Choroid plexus epithelial cell (primary cell): ENCODE data around the gene INPP5E.

Source experiments
- DNase-seq: peaks from one replicate; pipeline ENCODE4 v3.0.0-alpha.2; 2010; ENCODE audit warnings: low read depth
- H3K4me3 ChIP-seq: 2 replicates; pipeline ENCODE4 v1.5.1; 2011; ENCODE audit warnings: low read depth, mild to moderate bottlenecking, control low read depth, low read length, moderate library complexity
- TF ChIP-seq, protein P1 (sequence below): conservative IDR thresholded peaks from 2 replicates; pipeline ENCODE4 v1.5.1; 2011; ENCODE audit warnings: low read depth, mild to moderate bottlenecking, control low read depth, inconsistent platforms, low read length, moderate library complexity

INPP5E gene

DNA sequence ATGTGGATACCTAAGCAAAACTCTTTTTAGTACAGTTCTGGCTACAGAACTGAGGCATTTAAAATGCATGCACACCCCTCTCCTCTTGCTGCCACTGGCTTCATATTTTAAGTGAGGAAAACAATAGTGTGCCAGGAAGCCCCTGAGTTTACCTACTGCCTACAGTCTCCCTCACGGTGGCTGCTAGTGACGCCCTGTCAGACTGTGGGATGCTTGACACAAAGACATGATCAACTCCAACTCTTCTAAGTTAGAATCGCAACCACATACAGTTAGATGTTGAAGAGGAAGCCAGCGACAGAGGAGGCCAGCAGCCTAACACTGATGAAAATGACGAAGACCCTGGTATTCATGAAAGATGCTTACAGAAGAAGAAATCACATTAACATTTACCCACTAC is 41.9 kb upstream of the INPP5E start:
- peak; percentile 4 for DNase-seq
- TF ChIP-seq, protein P1, sequence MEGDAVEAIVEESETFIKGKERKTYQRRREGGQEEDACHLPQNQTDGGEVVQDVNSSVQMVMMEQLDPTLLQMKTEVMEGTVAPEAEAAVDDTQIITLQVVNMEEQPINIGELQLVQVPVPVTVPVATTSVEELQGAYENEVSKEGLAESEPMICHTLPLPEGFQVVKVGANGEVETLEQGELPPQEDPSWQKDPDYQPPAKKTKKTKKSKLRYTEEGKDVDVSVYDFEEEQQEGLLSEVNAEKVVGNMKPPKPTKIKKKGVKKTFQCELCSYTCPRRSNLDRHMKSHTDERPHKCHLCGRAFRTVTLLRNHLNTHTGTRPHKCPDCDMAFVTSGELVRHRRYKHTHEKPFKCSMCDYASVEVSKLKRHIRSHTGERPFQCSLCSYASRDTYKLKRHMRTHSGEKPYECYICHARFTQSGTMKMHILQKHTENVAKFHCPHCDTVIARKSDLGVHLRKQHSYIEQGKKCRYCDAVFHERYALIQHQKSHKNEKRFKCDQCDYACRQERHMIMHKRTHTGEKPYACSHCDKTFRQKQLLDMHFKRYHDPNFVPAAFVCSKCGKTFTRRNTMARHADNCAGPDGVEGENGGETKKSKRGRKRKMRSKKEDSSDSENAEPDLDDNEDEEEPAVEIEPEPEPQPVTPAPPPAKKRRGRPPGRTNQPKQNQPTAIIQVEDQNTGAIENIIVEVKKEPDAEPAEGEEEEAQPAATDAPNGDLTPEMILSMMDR = no peak
- peak overlapping the region; percentile 80 for H3K4me3 ChIP-seq

DNA sequence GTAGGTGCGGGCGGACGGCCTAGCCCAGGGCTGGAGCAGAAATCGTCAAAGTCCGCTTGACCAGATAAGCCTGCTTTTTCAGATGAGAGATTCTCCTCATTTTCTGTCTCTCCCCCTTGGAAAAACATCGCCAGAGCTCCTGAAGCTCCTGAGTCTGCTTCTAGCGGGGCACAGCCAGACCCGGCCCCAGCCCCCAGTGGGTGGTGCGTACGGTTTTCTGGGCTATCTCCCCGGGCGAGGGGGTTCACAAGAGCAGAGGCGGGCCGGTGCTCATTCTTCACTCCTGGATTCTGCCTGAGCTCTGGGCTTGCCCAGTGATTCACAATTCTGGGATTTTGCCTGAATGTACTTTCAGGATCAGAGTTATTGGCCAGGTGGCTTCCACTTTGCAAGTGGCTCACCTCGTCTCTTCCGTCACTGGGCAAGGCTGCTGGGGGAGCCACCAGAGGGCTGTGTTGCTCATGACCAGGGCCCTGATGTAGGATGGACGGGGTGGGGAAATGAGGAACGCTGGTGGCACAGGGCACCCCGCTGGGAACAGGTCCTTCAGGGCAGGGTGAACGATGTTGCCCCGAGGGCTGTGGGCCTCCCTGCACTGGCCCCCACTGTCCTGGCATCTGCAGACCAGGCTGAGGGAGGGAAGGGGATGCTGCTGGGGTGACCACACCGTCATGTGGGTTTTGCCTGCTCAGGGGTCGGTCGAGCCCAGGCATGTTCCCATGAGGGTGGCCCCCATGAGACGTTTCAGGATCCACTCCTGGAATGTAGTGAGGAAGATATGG is 36.9 kb upstream of the INPP5E start:
- H3K4me3 ChIP-seq = no peak overlapping the region
- TF ChIP-seq, protein P1 = no peak
- DNase-seq = no peak

DNA sequence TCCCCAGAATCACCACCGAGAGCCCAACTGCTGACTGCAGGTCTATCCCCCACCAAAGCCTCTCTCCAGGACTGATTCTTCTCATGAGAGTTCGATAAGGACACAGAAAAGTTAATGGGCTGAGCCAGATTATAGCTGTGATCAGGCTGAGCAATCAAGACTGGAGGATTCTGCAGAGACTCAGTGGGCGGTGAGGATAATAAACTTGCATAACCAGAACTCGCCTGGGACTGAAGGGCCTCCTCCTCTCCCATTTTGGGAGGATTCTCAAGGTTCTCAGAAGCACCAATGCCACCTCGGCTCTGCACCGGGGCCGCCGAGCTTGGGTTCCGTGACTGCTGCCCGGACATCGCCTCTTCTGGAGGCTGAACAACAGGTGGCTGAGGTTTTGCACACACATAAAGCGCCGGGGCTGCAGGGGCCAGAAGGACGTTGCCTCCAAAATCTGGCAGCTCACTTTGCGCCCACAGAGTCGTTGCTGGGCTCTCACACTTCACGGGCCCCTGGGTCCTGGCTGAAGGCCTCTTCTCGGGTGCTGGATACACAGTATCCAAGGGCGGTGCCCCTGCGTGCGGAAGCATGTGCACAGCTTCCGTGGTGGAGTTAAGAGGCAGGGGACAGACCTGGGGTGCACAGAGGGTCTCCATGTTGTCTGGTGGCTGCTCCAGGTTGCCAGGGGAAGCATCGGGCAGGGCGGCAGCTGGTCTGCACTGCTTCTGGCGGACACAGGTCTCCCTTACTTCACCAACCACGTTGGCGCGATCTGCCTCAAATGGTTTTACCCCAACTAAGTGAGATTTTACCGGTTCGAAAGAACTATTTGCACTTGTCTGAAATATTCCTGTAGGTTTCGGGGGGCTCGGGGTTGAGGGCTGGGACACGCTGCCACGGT is 35.6 kb upstream of the INPP5E start:
- TF ChIP-seq, protein P1 = no peak
- no peak overlapping the region for H3K4me3 ChIP-seq
- no peak for DNase-seq

DNA sequence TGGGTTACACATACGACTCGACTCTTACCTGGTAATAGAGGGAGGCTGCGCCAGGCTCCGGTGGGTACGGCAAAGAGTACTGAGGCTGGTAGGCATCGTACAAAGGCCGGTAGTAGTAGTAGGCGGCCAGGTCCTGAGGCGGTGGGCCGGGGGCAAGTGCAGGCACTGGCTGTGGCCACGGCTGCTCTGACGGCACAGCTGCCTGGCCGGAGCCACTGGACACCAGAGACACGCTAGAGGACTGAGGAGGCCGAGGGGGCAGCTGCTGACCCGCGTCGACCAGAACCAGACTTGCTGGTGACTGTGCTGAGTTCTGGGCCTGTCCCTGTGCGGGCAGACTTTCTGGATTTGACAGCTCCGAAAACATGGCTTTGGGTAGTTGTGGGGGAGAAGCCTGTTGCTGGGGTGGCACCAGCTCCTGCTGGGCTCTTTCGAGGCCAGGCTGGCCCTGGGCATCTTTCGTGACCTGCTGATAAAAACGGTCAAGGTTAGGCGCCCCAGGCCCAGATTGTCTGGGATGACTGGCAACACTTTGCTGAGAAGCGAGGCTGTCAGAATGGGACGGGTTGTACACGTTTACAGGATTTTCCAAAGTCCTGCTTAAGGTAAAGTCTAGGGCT is 34.5 kb upstream of the INPP5E start:
- DNase-seq = no peak
- TF ChIP-seq, protein P1 = no peak

DNA sequence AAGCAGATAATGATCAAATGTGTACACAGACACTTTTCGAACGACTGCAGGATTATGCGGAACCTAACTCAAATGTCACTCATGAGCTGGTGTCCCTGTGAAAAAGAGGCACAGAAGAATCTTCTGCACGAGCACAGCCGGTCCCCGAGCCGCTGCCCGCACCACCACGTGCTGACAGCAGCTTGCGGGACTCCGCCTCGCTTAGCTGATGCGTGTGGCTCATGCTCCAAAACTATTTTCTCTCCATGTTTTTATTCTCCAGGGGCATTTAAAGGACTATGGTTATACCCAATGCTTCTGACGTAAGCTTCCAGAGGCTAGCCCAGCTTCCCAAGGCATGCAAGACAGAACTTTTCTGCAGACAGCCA is 33.7 kb upstream of the INPP5E start:
- H3K4me3 ChIP-seq = no peak overlapping the region
- TF ChIP-seq, protein P1 = no peak
- DNase-seq = no peak

More for the DNA sequence above, 34.5 kb upstream of the INPP5E start:
- no peak overlapping the region for H3K4me3 ChIP-seq

DNA sequence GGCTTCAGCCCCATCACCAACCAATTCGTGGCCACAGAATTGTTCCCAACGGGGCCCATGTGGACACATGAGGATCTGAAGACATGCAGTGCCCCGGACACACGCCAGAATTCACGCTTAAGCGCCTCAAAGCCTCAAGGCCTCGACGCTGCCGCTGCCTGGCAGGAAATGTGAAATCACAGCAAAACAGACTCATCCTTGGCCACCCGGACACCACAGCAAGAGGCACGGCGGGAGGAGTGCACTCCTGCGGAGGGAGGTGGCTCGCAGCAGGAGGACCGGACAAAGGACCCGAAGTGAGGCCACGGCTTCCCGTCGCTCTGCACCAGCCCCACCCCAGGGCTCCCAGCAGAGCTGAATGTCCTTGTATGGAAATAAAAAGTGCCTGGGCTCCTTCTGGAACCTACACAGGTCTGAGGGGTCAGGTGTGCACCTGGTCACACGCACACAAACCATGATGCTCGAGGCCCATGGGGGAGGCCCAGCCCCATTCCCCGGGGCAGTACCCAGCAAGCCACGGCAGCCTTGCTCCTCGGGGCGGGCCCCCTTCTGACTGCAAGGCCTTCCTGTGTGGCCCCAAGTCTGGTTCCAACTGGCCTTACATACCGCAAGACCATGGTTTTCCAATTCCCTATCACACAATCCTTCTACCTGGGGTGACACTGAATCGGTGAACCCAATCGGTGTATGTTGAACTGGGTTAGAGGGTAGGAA is 33.2 kb upstream of the INPP5E start:
- DNase-seq = no peak
- TF ChIP-seq, protein P1 = no peak
- H3K4me3 ChIP-seq = no peak overlapping the region
